Measurements from ENCODE around the gene ANKRD2. TPM values are rescaled to one million over a fixed set of nuclear protein-coding genes. Genes with fewer than 3 reads are reported as not detected.

Gene ANKRD2
- total and polyA plus RNA-seq, 10 of the 15 experiments (the other 5 are each of a cell fraction or from before 2014, with no cell fraction given): 0.18 to 0.23 TPM; not detected in 8

- Histone ChIP-seq H3K9ac (ENCODE audit: control insufficient read depth, insufficient read depth, low read length) (no peak overlapping the region), H3K36me3 (ENCODE audit: control insufficient read depth in 2 of 2, insufficient read depth in 2 of 2, low read length in 1 of 2) (no peaks in the 10 kb centered on the region), H2AFZ (ENCODE audit: control insufficient read depth, low read depth, low read length) (no peak overlapping the region), H3K4me2 (ENCODE audit: control insufficient read depth, insufficient read depth) (no peak overlapping the region), H4K20me1 (ENCODE audit: control insufficient read depth, insufficient read depth) (no peaks in the 10 kb centered on the region), H3K4me3 (no peak overlapping the region), H3K4me1 (ENCODE audit: control insufficient read depth, insufficient read depth, low read length) (peaks cover 11% of the 10 kb centered on the region), H3K27me3 (replicated peaks in 1 of 2; ENCODE audit: control insufficient read depth in 2 of 2, insufficient read depth in 2 of 2, low read length in 1 of 2) (no peaks in the 10 kb centered on the region), H3K27ac (ENCODE audit: control insufficient read depth, insufficient read depth) (no peak overlapping the region), H3K79me2 (ENCODE audit: control insufficient read depth, insufficient read depth, low read length) (no peaks in the 10 kb centered on the region), H3K9me3 (replicated peaks; ENCODE audit: control insufficient read depth, insufficient read depth, low read length) (no peaks in the 10 kb centered on the region)
- ChIA-PET SMC1A (ENCODE audit: uncharacterized antibody, unreplicated experiment) (no interaction called here), CTCF (interaction anchor here (0.8 to 0.9 kb wide), 2 partner anchors 15 to 24 kb away, joined by 3 to 4 read pairs; partner anchors contain the start of gene ANKRD2), RAD21 (ENCODE audit: unreplicated experiment) (no interaction called here), POLR2A (interaction anchor here (0.6 kb wide), 1 partner anchor 47 kb away, joined by 6 read pairs; no protein-coding TSS in a partner anchor)
- DNase-seq (ENCODE audit: low read depth, low spot score) (no peak), FAIRE-seq (no peak), ATAC-seq (no peak)
- in situ Hi-C loops (cut with MboI) (no loop called here), intact Hi-C loops (cut with micrococcal nuclease; ENCODE audit: unreplicated experiment) (no loop called here)
- BruUV-seq (replicated peaks): no TSS peak
- WGBS (ENCODE audit: insufficient coverage, insufficient replicate concordance, low lambda C conversion rate, missing lambda C conversion rate): 71% methylated on average over 13 of the region's 13 CpGs
- TF ChIP-seq SREBF1 (IDR thresholded peaks at IDR 0.05; ENCODE audit: low read length) (no peak), MEF2A (IDR thresholded peaks at IDR 0.05; ENCODE audit: insufficient read depth, low read depth, low read length) (no peak), SUZ12 (IDR thresholded peaks at IDR 0.05; ENCODE audit: unreplicated experiment) (no peak), CBX5 (IDR thresholded peaks at IDR 0.05; ENCODE audit: low read depth) (no peak), SMARCA5 (IDR thresholded peaks at IDR 0.05) (no peak), RFX5 (IDR thresholded peaks at IDR 0.05; ENCODE audit: low read depth, low read length) (no peak), RB1 (IDR thresholded peaks at IDR 0.05; ENCODE audit: borderline replicate concordance) (no peak), IRF3 (IDR thresholded peaks at IDR 0.05) (no peak), SIX5 (IDR thresholded peaks at IDR 0.05; ENCODE audit: low read depth, low read length, severe bottlenecking) (no peak), ATF3 (IDR thresholded peaks at IDR 0.05; ENCODE audit: borderline replicate concordance, extremely low read depth, low read depth, low read length) (no peak), PKNOX1 (IDR thresholded peaks at IDR 0.05) (no peak), CTCF (IDR thresholded peaks at IDR 0.05 in 2 of 3, conservative IDR thresholded peaks at IDR 0.05 in 1 of 3; ENCODE audit: control insufficient read depth in 2 of 3, extremely low read depth in 1 of 3, insufficient read depth in 1 of 3, low read depth in 3 of 3, low read length in 3 of 3) (no peak), FOXM1 (IDR thresholded peaks at IDR 0.05; ENCODE audit: low read depth, low read length) (no peak), NFIC (IDR thresholded peaks at IDR 0.05; ENCODE audit: low read depth, low read length) (no peak)
- TF ChIP-seq, protein P1, sequence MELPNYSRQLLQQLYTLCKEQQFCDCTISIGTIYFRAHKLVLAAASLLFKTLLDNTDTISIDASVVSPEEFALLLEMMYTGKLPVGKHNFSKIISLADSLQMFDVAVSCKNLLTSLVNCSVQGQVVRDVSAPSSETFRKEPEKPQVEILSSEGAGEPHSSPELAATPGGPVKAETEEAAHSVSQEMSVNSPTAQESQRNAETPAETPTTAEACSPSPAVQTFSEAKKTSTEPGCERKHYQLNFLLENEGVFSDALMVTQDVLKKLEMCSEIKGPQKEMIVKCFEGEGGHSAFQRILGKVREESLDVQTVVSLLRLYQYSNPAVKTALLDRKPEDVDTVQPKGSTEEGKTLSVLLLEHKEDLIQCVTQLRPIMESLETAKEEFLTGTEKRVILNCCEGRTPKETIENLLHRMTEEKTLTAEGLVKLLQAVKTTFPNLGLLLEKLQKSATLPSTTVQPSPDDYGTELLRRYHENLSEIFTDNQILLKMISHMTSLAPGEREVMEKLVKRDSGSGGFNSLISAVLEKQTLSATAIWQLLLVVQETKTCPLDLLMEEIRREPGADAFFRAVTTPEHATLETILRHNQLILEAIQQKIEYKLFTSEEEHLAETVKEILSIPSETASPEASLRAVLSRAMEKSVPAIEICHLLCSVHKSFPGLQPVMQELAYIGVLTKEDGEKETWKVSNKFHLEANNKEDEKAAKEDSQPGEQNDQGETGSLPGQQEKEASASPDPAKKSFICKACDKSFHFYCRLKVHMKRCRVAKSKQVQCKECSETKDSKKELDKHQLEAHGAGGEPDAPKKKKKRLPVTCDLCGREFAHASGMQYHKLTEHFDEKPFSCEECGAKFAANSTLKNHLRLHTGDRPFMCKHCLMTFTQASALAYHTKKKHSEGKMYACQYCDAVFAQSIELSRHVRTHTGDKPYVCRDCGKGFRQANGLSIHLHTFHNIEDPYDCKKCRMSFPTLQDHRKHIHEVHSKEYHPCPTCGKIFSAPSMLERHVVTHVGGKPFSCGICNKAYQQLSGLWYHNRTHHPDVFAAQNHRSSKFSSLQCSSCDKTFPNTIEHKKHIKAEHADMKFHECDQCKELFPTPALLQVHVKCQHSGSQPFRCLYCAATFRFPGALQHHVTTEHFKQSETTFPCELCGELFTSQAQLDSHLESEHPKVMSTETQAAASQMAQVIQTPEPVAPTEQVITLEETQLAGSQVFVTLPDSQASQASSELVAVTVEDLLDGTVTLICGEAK (IDR thresholded peaks at IDR 0.05; ENCODE audit: borderline replicate concordance): no peak
Observed at GRCh38 chr10:97548828-97549455, 23.6 kb upstream of the ANKRD2 start.

Measured in GM12878 (cell line).